GM18867 (cell line): ENCODE data around the gene HLTF.
"Not testable (repeated sequence)": the region's sequence is repeated elsewhere in the genome, so short reads cannot be mapped to it uniquely, and the experiment has no call there.

Source experiments
- ATAC-seq: cut with Tn5 transposase; IDR thresholded peaks from one replicate; pipeline ENCODE4 v1.9.1; 2021; ENCODE audit warnings: mild to moderate bottlenecking, moderate library complexity; ENCODE audit not compliant: unreplicated experiment

HLTF gene

GRCh38 chr3:149086232-149086988, at the start of gene HLTF:
TSS of gene HLTF (minus strand) at chr3:149086533. CDS start at chr3:149086336, 197 bp downstream.
- peak; percentile 99 for ATAC-seq

GRCh38 chr3:149134575-149134974, 48.2 kb upstream of the HLTF start:
- no peak for ATAC-seq

- no peak for ATAC-seq
Measured at GRCh38 chr3:149131589-149131988, 45.3 kb upstream of the HLTF start.

GRCh38 chr3:149129326-149130205, 43.2 kb upstream of the HLTF start, which contains the start of gene HPS3:
TSS of gene HPS3 (plus strand) at chr3:149129638. CDS start at chr3:149129724, 86 bp downstream.
- peak; percentile 95 for ATAC-seq

- ATAC-seq: no peak
Measured at GRCh38 chr3:149128821-149129220, 42.5 kb upstream of the HLTF start.

- no peak for ATAC-seq
Measured at GRCh38 chr3:149122721-149123578, 36.6 kb upstream of the HLTF start.

- ATAC-seq: peak; percentile 70
Measured at GRCh38 chr3:149120051-149120972, 34.0 kb upstream of the HLTF start.

- no peak for ATAC-seq
Measured at GRCh38 chr3:149119466-149119865, 33.1 kb upstream of the HLTF start.

GRCh38 chr3:149118724-149119123, 32.4 kb upstream of the HLTF start:
- no peak for ATAC-seq

- ATAC-seq: no peak
Measured at GRCh38 chr3:149115114-149115513, 28.8 kb upstream of the HLTF start.

GRCh38 chr3:149114458-149114857, 28.1 kb upstream of the HLTF start:
- no peak for ATAC-seq

GRCh38 chr3:149104484-149104883, 18.2 kb upstream of the HLTF start:
- ATAC-seq: no peak

- no peak for ATAC-seq
Measured at GRCh38 chr3:149101641-149102040, 15.3 kb upstream of the HLTF start.

- no peak for ATAC-seq
Measured at GRCh38 chr3:149101154-149101553, 14.8 kb upstream of the HLTF start.

GRCh38 chr3:149097987-149098386, 11.7 kb upstream of the HLTF start:
- ATAC-seq: not testable (repeated sequence)

GRCh38 chr3:149095487-149095886, 9.2 kb upstream of the HLTF start:
- ATAC-seq: peak; percentile 83

GRCh38 chr3:149091983-149092382, 5.7 kb upstream of the HLTF start:
- no peak for ATAC-seq

GRCh38 chr3:149090907-149091306, 4.6 kb upstream of the HLTF start:
- no peak for ATAC-seq

GRCh38 chr3:149090461-149090860, 4.1 kb upstream of the HLTF start:
- ATAC-seq: no peak

- ATAC-seq: no peak
Measured at GRCh38 chr3:149089395-149089794, 3.1 kb upstream of the HLTF start.
